Prostate gland (tissue), 2 donors: ENCODE results near the gene DPEP2. TPM values are rescaled to one million over a fixed set of nuclear protein-coding genes. Genes with fewer than 3 reads are reported as not detected.

ENCODE experiments used
- DNase-seq: peaks from one replicate; pipeline ENCODE4 v3.0.0-alpha.2; 2019; ENCODE audit warnings: low spot score
- H3K27ac ChIP-seq, 2 donors: fragments of 200-600 bp; sonication (generic); 2 replicates each; pipeline ENCODE4 v1.5.1; 2017 to 2019
- H3K27me3 ChIP-seq: fragments of 200-600 bp; sonication (generic); replicated peaks from 2 replicates; pipeline ENCODE4 v1.5.1; 2019; ENCODE audit not compliant: insufficient read depth
- H3K36me3 ChIP-seq, 2 donors: fragments of 200-600 bp; sonication (generic); 1 replicate in 1 of 2; 2 replicates in 1 of 2; pipeline versions ENCODE4 v1.5.1 to v1.8.1; 2017 to 2019
- H3K4me1 ChIP-seq: fragments of 200-600 bp; sonication (generic); replicated peaks from 2 replicates; pipeline ENCODE4 v1.5.1; 2019
- H3K4me3 ChIP-seq, 2 donors: fragments of 200-600 bp; sonication (generic); 2 replicates each; pipeline ENCODE4 v1.5.1; 2017 to 2019
- H3K9me3 ChIP-seq: fragments of 200-600 bp; sonication (generic); 2 replicates; pipeline ENCODE4 v1.5.1; 2017
- POLR2A ChIP-seq: fragments of 450-650 bp; IDR thresholded peaks from one replicate; pipeline ENCODE4 v1.6.1; 2016; ENCODE audit warnings: antibody characterized with exemption, mild to moderate bottlenecking
- POLR2AphosphoS5 ChIP-seq: sonication (generic); formaldehyde crosslinking; IDR thresholded peaks from one replicate; pipeline ENCODE4 v1.6.1; 2017; ENCODE audit warnings: antibody characterized with exemption
- WGBS: methylation state at CpG from one replicate; pipeline ENCODE4 v1.1.5; 2018; 5-methylcytosine and 5-hydroxymethylcytosine counted together
- intact Hi-C: fragments of 100-400 bp; cut with DNase I; formaldehyde crosslinking; loops from one replicate; pipeline ENCODE4 v1.14.2; 2022
- total RNA-seq, 2 donors: library from RNA; depleted of rRNA; stranded (reverse); fragments of >200 nt; gene quantifications; one replicate each; pipeline ENCODE4 v1.1.0, GENCODE V29; 2016
- TF ChIP-seq, protein P1 (sequence below), 4 experiments: fragments of 200-600 bp in 2 of 4; fragments of 450-650 bp in 2 of 4; sonication (generic) in 2 of 4; IDR thresholded peaks; 1 replicate in 3 of 4; 2 replicates in 1 of 4; pipeline ENCODE4 v1.5.1; 2016 to 2019; ENCODE audit warnings: antibody characterized with exemption in 4 of 4, mild to moderate bottlenecking in 2 of 4, moderate library complexity in 2 of 4

DPEP2 gene
- total RNA-seq, 2 donors from 2014 or later: 0.41 to 2.4 TPM

DNA sequence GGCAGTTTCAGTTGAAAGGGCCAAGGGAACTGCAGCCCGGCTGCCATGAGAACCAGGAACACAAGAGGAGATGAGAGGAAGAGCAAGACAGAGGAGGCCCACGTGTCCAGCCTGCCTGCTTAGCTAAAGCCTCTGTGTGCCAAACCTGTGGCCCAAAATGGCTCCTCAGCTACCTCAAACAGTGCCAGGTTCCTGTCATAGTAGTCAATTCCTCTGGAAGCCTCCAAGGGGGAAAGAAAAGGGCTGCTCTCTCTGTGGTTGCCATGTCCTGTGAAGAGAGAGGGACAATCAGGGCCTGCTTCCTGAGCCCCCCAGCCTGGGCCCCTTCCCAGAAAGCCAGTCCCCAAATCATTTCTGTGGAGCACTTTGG is 36.0 kb downstream of the DPEP2 start:
- no peak for DNase-seq
- Histone ChIP-seq H3K9me3 (no peaks in the 10 kb centered on the region), H3K27ac (no peak overlapping the region), H3K4me1 (peaks cover 14% of the 10 kb centered on the region), H3K36me3 (peaks cover 0 to 10% of the 10 kb centered on the region in 2 donors), H3K4me3 (no peak overlapping the region), H3K27me3 (no peaks in the 10 kb centered on the region)
- 59% methylated on average over 2 of the region's 2 CpGs for WGBS
- intact Hi-C loops: no loop called here
- no peak for TF ChIP-seq POLR2A
- TF ChIP-seq POLR2AphosphoS5: no peak
- TF ChIP-seq, protein P1, sequence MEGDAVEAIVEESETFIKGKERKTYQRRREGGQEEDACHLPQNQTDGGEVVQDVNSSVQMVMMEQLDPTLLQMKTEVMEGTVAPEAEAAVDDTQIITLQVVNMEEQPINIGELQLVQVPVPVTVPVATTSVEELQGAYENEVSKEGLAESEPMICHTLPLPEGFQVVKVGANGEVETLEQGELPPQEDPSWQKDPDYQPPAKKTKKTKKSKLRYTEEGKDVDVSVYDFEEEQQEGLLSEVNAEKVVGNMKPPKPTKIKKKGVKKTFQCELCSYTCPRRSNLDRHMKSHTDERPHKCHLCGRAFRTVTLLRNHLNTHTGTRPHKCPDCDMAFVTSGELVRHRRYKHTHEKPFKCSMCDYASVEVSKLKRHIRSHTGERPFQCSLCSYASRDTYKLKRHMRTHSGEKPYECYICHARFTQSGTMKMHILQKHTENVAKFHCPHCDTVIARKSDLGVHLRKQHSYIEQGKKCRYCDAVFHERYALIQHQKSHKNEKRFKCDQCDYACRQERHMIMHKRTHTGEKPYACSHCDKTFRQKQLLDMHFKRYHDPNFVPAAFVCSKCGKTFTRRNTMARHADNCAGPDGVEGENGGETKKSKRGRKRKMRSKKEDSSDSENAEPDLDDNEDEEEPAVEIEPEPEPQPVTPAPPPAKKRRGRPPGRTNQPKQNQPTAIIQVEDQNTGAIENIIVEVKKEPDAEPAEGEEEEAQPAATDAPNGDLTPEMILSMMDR (IDR thresholded peaks at IDR 0.05): no peak

DNA sequence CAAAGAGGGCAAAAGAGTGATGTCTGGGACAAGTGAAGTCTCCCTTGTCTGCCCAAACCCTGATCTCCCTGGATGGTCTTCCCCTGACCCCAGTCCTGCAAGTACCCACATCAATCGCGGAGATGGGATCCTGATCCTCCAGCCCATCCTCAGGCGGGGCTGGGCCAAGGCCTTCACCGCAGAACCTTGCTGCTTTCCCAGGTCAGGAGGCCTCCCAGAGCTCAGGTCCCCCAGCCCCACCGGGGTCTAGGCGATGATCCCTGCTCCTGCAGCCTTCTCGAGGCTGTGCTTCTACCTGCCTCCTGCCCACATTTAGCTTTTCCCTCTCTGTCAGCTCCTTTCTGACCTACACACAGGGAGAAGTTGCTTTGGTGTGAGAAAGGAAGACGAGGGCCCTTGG is 37.1 kb downstream of the DPEP2 start:
- Histone ChIP-seq H3K4me3 (no peak overlapping the region), H3K27ac (peak overlapping the region in 1 of 2 donors; percentile 6), H3K9me3 (no peaks in the 10 kb centered on the region), H3K4me1 (peaks cover 10% of the 10 kb centered on the region), H3K36me3 (peaks cover 0 to 19% of the 10 kb centered on the region in 2 donors), H3K27me3 (no peaks in the 10 kb centered on the region)
- DNase-seq: no peak
- intact Hi-C loops: no loop called here
- TF ChIP-seq, protein P1 (IDR thresholded peaks at IDR 0.05): no peak
- TF ChIP-seq POLR2A (no peak), POLR2AphosphoS5 (no peak)
- WGBS: 95% methylated on average over 8 of the region's 8 CpGs

DNA sequence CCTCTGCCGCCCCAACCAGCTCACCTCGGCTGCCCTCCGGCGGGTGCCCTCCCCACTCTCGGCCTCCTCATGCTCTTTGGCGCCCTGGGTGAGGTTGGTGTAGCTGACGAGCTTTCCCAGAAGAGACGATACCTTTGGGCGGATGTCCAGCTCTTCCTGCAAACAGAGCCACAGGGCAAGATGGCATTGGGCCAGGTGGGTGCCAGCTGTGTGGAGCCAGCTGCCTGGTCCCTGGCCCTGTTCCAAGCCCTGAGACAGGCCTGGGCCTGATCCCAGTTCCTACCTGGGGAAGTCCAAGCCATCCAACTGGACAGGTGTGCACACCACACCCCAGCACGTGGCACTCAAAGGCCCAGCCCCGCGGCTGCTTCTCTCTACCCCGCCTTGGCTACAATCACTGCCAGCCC is 37.7 kb downstream of the DPEP2 start:
- DNase-seq: peak; percentile 97
- H3K27ac ChIP-seq: peak overlapping the region in 1 of 2 donors; percentile 62
- H3K4me3 ChIP-seq: no peak overlapping the region
- peaks cover 5% of the 10 kb centered on the region for H3K4me1 ChIP-seq
- H3K27me3 ChIP-seq: no peaks in the 10 kb centered on the region
- no peaks in the 10 kb centered on the region for H3K9me3 ChIP-seq
- TF ChIP-seq POLR2A (no peak), POLR2AphosphoS5 (peak; percentile 91)
- 43% methylated on average over 12 of the region's 13 CpGs for WGBS
- peaks cover 0 to 19% of the 10 kb centered on the region in 2 donors for H3K36me3 ChIP-seq
- intact Hi-C loops: no loop called here

DNA sequence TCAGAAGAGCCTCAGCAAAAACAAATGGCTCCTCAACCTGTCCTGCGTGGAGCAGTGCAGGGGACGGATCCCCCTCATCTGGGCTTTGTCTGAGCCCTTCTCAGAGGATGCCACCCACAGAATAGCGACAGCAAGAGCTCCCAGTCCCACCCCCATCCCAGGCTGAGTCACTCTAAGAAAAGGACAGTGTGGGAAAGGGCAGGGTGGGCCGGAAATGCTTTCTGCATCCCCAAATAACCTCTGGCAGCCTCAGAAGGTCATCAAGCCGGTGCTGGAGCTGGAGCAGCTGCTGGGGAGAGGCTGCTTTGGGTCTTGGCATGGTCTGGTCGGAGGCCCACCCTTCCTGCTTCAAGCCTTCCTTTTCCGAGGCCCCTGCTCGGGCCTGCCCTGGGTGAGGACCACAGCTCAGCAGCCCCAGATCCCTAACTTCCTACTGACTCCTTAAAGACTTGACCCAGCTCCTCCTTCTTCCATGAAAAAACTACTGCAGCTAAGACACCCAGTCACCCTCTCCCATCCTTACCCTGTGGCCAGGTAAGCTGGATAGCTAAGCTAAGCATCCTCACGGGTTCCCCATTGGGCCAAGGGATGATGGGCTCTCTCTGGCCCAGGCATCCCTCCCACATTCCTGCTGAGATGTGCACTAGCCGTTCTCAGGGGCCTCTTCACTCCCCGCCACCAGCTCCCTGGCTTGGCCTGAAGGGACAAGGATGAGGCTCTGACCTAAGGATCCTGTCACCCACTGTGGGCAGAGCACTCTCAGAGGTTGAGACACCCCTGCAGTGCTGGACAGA is 39.6 kb downstream of the DPEP2 start:
- intact Hi-C loops: no loop called here
- H3K27me3 ChIP-seq: no peaks in the 10 kb centered on the region
- TF ChIP-seq POLR2A: no peak
- peak; percentile 35 for TF ChIP-seq POLR2AphosphoS5
- no peak overlapping the region for H3K4me3 ChIP-seq
- peak overlapping the region; percentile 23 to 62 for H3K27ac ChIP-seq
- H3K36me3 ChIP-seq: peaks cover 0 to 19% of the 10 kb centered on the region in 2 donors
- WGBS: 65% methylated on average over 11 of the region's 11 CpGs
- no peak for DNase-seq
- no peaks in the 10 kb centered on the region for H3K9me3 ChIP-seq
- peaks cover 5% of the 10 kb centered on the region for H3K4me1 ChIP-seq

DNA sequence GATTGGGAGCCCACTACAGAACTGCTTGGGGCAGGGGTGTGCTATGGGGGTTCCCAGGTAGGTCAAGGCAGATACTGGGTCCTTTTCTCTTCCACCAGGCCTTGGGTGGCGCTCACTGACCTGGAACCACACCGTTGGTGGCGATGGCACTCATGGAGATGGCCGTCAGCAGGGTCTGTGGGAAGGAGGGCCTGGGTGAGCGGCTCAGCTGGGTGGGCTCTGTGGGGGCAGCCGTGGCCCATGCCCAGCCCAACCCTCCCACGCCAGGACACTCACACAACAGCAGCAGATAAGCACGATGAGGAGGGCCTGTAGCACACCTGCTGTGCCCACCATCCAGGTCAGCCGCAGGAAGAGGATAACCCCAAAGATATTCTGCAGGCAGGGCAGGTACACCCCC is 41.7 kb downstream of the DPEP2 start:
- no peak for DNase-seq
- Histone ChIP-seq H3K27ac (no peak overlapping the region), H3K4me1 (peaks cover 10% of the 10 kb centered on the region), H3K9me3 (no peaks in the 10 kb centered on the region), H3K27me3 (no peaks in the 10 kb centered on the region), H3K4me3 (no peak overlapping the region), H3K36me3 (peaks cover 0 to 19% of the 10 kb centered on the region in 2 donors)
- intact Hi-C loops: no loop called here
- WGBS: 98% methylated on average over 9 of the region's 9 CpGs
- TF ChIP-seq POLR2A (no peak), POLR2AphosphoS5 (no peak)
- TF ChIP-seq, protein P1 (IDR thresholded peaks at IDR 0.05): no peak
